Measurements from ENCODE around the gene SHTN1.

Gene SHTN1

DNA sequence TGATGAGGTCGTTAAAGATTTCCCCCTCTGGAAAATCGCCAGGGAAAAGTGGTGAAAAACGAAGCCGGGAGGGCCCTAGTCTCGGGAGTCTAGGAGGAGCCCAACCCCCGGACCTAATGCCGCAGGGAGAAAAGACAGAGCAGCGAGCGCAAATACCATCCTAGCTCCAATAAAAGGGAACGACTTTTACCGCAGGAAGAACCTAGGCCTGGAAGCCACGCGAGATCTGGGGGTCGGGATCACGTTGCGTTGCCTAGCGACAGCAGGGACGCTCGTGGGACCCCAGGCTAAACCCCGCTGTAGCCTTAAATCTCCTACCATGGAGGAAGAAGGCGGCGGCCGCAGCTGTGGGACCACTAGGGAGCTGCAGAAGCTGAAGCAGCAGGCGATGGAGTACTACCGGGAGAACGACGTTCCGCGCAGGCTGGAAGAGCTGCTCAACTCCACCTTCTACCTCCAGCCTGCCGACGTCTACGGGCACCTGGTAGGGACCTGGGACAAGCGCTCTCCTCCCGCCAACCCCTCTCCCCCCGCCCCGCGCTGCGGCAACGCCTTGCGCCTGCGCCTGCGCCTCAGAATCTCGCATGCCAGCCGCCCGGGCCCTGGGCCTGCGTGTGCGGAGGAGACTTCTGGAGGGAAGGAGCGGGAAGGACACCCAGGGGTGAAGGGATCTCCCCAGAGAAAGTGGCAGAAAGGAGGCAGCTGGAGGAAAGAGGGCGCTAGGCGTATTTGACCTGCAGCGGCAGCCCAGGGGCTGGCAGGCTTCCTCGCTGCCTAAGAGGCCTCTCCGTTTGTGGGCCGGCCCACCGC lies 155.5 kb downstream of the SHTN1 start, which contains the start of gene ENO4:
Gene ENO4 (plus strand): TSS at position 252 of the 810 bp plus-strand sequence. CDS start 68 bp downstream, at position 320.
- DNase-seq (ENCODE audit: low read depth, low spot score): no peak
- TF ChIP-seq, protein P1, sequence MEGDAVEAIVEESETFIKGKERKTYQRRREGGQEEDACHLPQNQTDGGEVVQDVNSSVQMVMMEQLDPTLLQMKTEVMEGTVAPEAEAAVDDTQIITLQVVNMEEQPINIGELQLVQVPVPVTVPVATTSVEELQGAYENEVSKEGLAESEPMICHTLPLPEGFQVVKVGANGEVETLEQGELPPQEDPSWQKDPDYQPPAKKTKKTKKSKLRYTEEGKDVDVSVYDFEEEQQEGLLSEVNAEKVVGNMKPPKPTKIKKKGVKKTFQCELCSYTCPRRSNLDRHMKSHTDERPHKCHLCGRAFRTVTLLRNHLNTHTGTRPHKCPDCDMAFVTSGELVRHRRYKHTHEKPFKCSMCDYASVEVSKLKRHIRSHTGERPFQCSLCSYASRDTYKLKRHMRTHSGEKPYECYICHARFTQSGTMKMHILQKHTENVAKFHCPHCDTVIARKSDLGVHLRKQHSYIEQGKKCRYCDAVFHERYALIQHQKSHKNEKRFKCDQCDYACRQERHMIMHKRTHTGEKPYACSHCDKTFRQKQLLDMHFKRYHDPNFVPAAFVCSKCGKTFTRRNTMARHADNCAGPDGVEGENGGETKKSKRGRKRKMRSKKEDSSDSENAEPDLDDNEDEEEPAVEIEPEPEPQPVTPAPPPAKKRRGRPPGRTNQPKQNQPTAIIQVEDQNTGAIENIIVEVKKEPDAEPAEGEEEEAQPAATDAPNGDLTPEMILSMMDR (IDR thresholded peaks at IDR 0.05; ENCODE audit: insufficient read depth, low read length, missing control alignments): no peak
- H3K4me3 ChIP-seq (ENCODE audit: low read depth, low read length): peak within 1 kb of the TSS; percentile 75
- POLR2A ChIA-PET: no interaction called here
- CTCF ChIA-PET: interaction anchor here (0.6 to 0.7 kb wide), 2 partner anchors 13 to 325 kb away, joined by 3 read pairs; no protein-coding TSS in a partner anchor

DNA sequence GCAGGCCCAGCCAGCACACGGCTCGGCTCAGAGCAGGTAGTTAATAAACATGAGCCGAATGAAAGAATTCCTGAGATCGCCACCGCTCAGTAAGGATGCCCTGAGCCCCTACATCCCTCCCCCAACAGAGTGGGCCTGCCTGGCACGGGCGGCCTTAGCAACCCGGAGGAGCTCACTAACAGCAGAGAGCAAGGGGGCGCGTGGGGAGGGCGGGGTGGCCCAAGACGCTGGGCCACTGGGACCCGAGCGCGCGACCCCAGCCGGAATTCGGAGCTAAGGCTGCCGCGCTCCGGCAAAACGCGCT lies 156.1 kb downstream of the SHTN1 start:
- DNase-seq (ENCODE audit: low read depth, low spot score): no peak
- ChIA-PET POLR2A (no interaction called here), CTCF (interaction anchor here (0.6 kb wide), 1 partner anchor 326 kb away, joined by 3 read pairs; no protein-coding TSS in a partner anchor)
- TF ChIP-seq, protein P1 (IDR thresholded peaks at IDR 0.05; ENCODE audit: insufficient read depth, low read length, missing control alignments): no peak
- H3K4me3 ChIP-seq (ENCODE audit: low read depth, low read length): peak overlapping the region; percentile 75

DNA sequence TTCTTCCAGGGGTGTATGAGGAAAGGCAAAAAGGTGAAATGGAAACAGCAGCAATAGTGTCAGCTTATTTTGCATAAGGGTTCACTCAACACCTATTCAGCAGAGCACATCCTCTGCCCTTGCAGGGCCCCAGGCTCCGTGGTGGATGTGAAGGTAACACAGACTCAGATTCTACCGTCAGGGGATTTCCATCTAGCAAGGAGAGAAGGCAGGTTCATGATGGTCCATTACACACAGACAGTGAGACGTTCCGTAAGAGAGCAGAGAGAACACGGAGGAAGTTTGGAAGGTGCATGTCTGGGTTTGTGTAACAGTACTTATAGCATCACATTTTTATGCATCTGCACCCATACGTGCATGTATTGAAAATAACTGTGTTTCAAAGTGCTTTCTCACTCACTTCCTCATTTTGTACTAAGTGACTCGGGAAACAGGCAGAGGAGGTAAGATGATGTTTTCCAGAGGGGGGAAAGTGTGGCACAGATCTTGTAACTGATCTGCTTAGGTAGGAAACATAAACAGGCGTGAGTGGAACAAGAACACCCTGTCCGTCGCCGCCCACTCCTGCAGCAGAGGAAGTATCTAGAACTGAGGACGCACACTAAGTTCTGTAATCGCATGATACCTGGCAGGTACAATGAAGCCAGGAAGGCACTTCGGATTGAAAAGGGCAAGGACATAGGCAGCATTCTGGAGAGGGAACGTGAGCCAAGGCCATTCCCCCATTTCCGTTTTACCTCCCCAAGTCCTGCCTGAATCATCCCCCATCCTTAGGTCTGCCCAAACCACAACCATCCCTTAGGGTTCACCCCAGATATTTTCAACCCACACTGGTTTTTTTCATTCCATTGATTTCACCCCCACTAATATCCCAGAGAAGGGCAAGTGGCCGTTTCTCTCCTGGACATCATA lies 156.7 kb downstream of the SHTN1 start:
- CTCF ChIA-PET: interaction anchor here (0.6 kb wide), 1 partner anchor 326 kb away, joined by 3 read pairs; no protein-coding TSS in a partner anchor
- TF ChIP-seq, protein P1 (IDR thresholded peaks at IDR 0.05; ENCODE audit: insufficient read depth, low read length, missing control alignments): no peak
- peak overlapping the region; percentile 75 for H3K4me3 ChIP-seq (ENCODE audit: low read depth, low read length)
- POLR2A ChIA-PET: no interaction called here
- DNase-seq (ENCODE audit: low read depth, low spot score): no peak

DNA sequence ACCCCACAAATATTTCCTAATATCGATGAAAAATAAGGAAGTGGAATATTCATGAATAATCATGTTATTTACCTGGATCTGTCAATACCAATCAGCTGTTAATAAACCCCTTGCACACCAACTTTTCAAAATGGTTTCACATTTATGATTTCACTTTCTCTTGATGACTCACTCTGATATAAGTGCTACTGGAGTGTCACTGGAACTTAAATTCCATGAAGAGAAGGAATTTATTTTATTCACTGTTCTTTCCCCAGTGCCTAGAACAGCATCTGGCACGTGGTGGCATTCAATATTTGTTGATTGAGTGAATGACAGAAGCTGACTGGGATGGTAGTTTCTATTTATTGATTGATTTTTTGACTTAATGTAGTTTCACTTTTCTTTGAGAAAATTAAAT lies 159.2 kb downstream of the SHTN1 start:
- no peak overlapping the region for H3K4me3 ChIP-seq (ENCODE audit: low read depth, low read length)
- ChIA-PET CTCF (interaction anchor here (1.2 kb wide), 1 partner anchor 329 kb away, joined by 3 read pairs; no protein-coding TSS in a partner anchor), POLR2A (no interaction called here)
- DNase-seq (ENCODE audit: low read depth, low spot score): no peak
- TF ChIP-seq, protein P1 (IDR thresholded peaks at IDR 0.05; ENCODE audit: insufficient read depth, low read length, missing control alignments): no peak

DNA sequence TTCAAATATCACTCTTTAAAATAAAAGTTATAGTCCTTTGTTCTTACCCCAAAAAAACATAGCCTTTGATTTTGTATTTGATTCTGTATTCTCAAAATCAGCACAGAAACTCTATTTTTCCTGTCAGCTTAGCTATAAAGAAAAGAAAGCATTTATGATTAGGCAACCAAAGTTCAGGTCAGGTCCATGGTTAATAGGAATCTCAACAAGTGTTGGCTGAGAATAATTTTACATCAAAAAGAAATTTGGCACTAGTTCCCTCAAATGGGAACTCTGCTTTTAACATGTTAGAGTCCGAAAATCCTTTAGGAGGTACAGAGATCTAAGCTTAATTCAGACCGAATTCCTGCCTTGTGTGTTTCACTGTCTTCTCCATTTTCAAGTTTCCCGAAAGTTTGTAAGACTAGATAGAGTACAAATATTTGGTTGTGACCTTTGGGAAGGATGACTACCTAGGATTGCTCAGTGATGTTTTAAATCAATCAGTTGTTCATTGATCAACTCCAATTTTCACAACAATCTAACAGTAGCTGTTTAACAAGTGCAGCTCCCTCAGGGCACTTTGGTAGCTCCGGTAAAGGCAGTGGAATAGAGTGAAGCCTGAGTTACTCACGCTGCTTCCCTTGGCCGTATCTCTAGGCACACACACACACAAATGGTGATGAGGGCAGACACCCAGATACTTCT lies 164.5 kb downstream of the SHTN1 start:
- H3K4me3 ChIP-seq (ENCODE audit: low read depth, low read length): no peak overlapping the region
- DNase-seq (ENCODE audit: low read depth, low spot score): no peak
- POLR2A ChIA-PET: no interaction called here
- TF ChIP-seq, protein P1 (IDR thresholded peaks at IDR 0.05; ENCODE audit: insufficient read depth, low read length, missing control alignments): no peak
- CTCF ChIA-PET: interaction anchor here (1.2 kb wide), 1 partner anchor 334 kb away, joined by 4 read pairs; no protein-coding TSS in a partner anchor
